GM12878 (cell line): ENCODE measurements around the gene IPCEF1. TPM values are rescaled to one million over a fixed set of nuclear protein-coding genes. Genes with fewer than 3 reads are reported as not detected.

Experiments used
- ATAC-seq: fragments of 200-7000 bp; cut with Tn5 transposase; 3 replicates; pipeline ENCODE4 v1.9.1; 2020; ENCODE audit warnings: mild to moderate bottlenecking, moderate library complexity
- BruUV-seq: library from RNA; stranded (reverse); fragments of 400-500 nt; replicated peaks from 2 replicates; lab custom pipeline; 2021; lab: Mats Ljungman, UMichigan
- CTCF ChIA-PET: fragments of 300-600 bp; sonication (Branson Sonifier 250); formaldehyde crosslinking; extraction: SDS; loops from one replicate; lab custom pipeline; 2021; ENCODE audit warnings: inconsistent platforms; lab: Yijun Ruan, JAX
- POLR2A ChIA-PET: fragments of 350-600 bp; formaldehyde crosslinking; extraction: SDS; loops from one replicate; lab custom pipeline; 2021; ENCODE audit warnings: inconsistent platforms; lab: Charles Lee
- RAD21 ChIA-PET: fragments of 300-600 bp; sonication (Branson Sonifier 250); formaldehyde crosslinking; loops from one replicate; lab custom pipeline; 2023; ENCODE audit warnings: antibody characterized with exemption; ENCODE audit not compliant: unreplicated experiment; lab: Charles Lee
- SMC1A ChIA-PET: fragments of 300-600 bp; sonication (Branson Sonifier 250); formaldehyde crosslinking; loops from one replicate; lab custom pipeline; 2023; ENCODE audit not compliant: unreplicated experiment, uncharacterized antibody; lab: Charles Lee
- DNase-seq: peaks from one replicate; pipeline ENCODE4 v3.0.0-alpha.2; 2011; ENCODE audit warnings: low read depth, low spot score
- FAIRE-seq: peaks from 3 replicates; lab custom pipeline; 2011; peaks lifted over from hg19 to GRCh38; lab: Jason Lieb, UNC
- H2AFZ ChIP-seq: 2 replicates; pipeline ENCODE4 v1.6.0; 2011; ENCODE audit warnings: low read depth, low read length, control low read depth; ENCODE audit not compliant: control insufficient read depth
- H3K27ac ChIP-seq: 2 replicates; pipeline ENCODE4 v1.5.1; 2011; ENCODE audit warnings: control low read depth; ENCODE audit not compliant: control insufficient read depth, insufficient read depth
- H3K27me3 ChIP-seq, 2 experiments: replicated peaks in 1 of 2; 2 replicates each; pipeline versions ENCODE4 v1.6.0 to v1.6.1; 2011; ENCODE audit warnings: low read length in 1 of 2; ENCODE audit not compliant: control insufficient read depth in 2 of 2, insufficient read depth in 2 of 2
- H3K36me3 ChIP-seq, 2 experiments: 2 replicates each; pipeline ENCODE4 v1.5.1; 2011; ENCODE audit warnings: low read length in 1 of 2; ENCODE audit not compliant: control insufficient read depth in 2 of 2, insufficient read depth in 2 of 2
- H3K4me1 ChIP-seq: 2 replicates; pipeline ENCODE4 v1.6.1; 2011; ENCODE audit warnings: mild to moderate bottlenecking, low read length, moderate library complexity, mixed read lengths; ENCODE audit not compliant: control insufficient read depth, insufficient read depth
- H3K4me2 ChIP-seq: 2 replicates; pipeline ENCODE4 v1.6.0; 2011; ENCODE audit warnings: control low read depth; ENCODE audit not compliant: control insufficient read depth, insufficient read depth
- H3K4me3 ChIP-seq: fragments of 200-600 bp; sonication (generic); 2 replicates; pipeline ENCODE4 v1.5.1; 2016
- H3K79me2 ChIP-seq: 2 replicates; pipeline ENCODE4 v1.6.0; 2011; ENCODE audit warnings: low read length; ENCODE audit not compliant: control insufficient read depth, insufficient read depth
- H3K9ac ChIP-seq: 2 replicates; pipeline ENCODE4 v1.8.0; 2011; ENCODE audit warnings: low read length, control low read depth, mixed read lengths; ENCODE audit not compliant: control insufficient read depth, insufficient read depth
- H3K9me3 ChIP-seq: replicated peaks from 3 replicates; pipeline ENCODE4 v1.5.1; 2011; ENCODE audit warnings: mild to moderate bottlenecking, low read length; ENCODE audit not compliant: control insufficient read depth, insufficient read depth
- H4K20me1 ChIP-seq: 2 replicates; pipeline ENCODE4 v1.6.0; 2011; ENCODE audit not compliant: control insufficient read depth, insufficient read depth
- BCLAF1 ChIP-seq: fragments of 450-650 bp; IDR thresholded peaks from 2 replicates; pipeline ENCODE4 v1.6.1; 2017; ENCODE audit warnings: antibody characterized with exemption, mild to moderate bottlenecking, moderate library complexity
- CREB1 ChIP-seq: IDR thresholded peaks from 2 replicates; pipeline ENCODE4 v1.6.1; 2012; ENCODE audit warnings: low read depth, mild to moderate bottlenecking, inconsistent platforms
- EED ChIP-seq: sonication (generic); IDR thresholded peaks from 2 replicates; pipeline ENCODE4 v1.6.1; 2016; ENCODE audit warnings: antibody characterized with exemption, low read depth
- GABPA ChIP-seq: IDR thresholded peaks from 2 replicates; pipeline ENCODE4 v1.6.1; 2014; ENCODE audit warnings: antibody characterized with exemption, low read depth, mild to moderate bottlenecking, inconsistent platforms
- HSF1 ChIP-seq: fragments of 150-350 bp; IDR thresholded peaks from 2 replicates; pipeline ENCODE4 v1.6.1; 2014; ENCODE audit warnings: mild to moderate bottlenecking, low read depth, low read length
- MTA2 ChIP-seq: fragments of 450-650 bp; IDR thresholded peaks from 2 replicates; pipeline ENCODE4 v1.6.1; 2016; ENCODE audit warnings: low read depth, mild to moderate bottlenecking, moderate library complexity
- MXI1 ChIP-seq: fragments of 150-350 bp; IDR thresholded peaks from 2 replicates; pipeline ENCODE4 v1.6.1; 2011; ENCODE audit warnings: low read depth, mild to moderate bottlenecking, inconsistent platforms, low read length, improper control_type of control experiment
- NBN ChIP-seq: fragments of 450-650 bp; IDR thresholded peaks from 2 replicates; pipeline ENCODE4 v1.6.1; 2016
- NR2C1 ChIP-seq: fragments of 450-650 bp; IDR thresholded peaks from 2 replicates; pipeline ENCODE4 v1.6.1; 2017; ENCODE audit warnings: antibody characterized with exemption, mild to moderate bottlenecking, moderate library complexity
- PKNOX1 ChIP-seq: fragments of 450-650 bp; IDR thresholded peaks from 2 replicates; pipeline ENCODE4 v1.6.1; 2016; ENCODE audit warnings: mild to moderate bottlenecking
- SMAD1 ChIP-seq: fragments of 450-650 bp; IDR thresholded peaks from 2 replicates; pipeline ENCODE4 v1.6.1; 2018; ENCODE audit warnings: mild to moderate bottlenecking, low read depth; ENCODE audit not compliant: partially characterized antibody
- TCF7 ChIP-seq: IDR thresholded peaks from 2 replicates; pipeline ENCODE4 v1.6.1; 2014; ENCODE audit warnings: antibody characterized with exemption, borderline replicate concordance
- USF1 ChIP-seq: IDR thresholded peaks from 2 replicates; pipeline ENCODE4 v1.6.1; 2011; ENCODE audit warnings: borderline replicate concordance, low read depth, mild to moderate bottlenecking, moderate library complexity, mixed read lengths, low read length; ENCODE audit not compliant: insufficient read depth; ENCODE audit errors: extremely low read length
- ZBTB33 ChIP-seq: fragments of 450-650 bp; IDR thresholded peaks from 2 replicates; pipeline ENCODE4 v1.6.1; 2017; ENCODE audit warnings: mild to moderate bottlenecking
- WGBS: methylation state at CpG from one replicate; pipeline ENCODE4 v1.1.6; 2016; ENCODE audit warnings: low lambda C conversion rate; ENCODE audit not compliant: insufficient replicate concordance, insufficient coverage; ENCODE audit errors: missing lambda C conversion rate; 5-methylcytosine and 5-hydroxymethylcytosine counted together
- in situ Hi-C: fragments of 300-500 bp; cut with MboI; formaldehyde crosslinking; loops from 9 replicates; pipeline ENCODE4 v1.14.3; 2018; ENCODE audit warnings: mixed read lengths
- intact Hi-C: fragments of 100-400 bp; cut with micrococcal nuclease; formaldehyde crosslinking; loops from one replicate; pipeline ENCODE4 v1.14.2; 2022; ENCODE audit not compliant: unreplicated experiment
- polyA plus RNA-seq, 11 experiments: library from polyadenylated mRNA; depleted of rRNA in 4 of 11; unstranded in 6 of 11; stranded (reverse) in 5 of 11; fragments of >200 nt; fragmentation: Nextera tagmentation in 4 of 11; fragmentation: Illumina TruSeq in 1 of 11; extraction: Ambion mirVana in 4 of 11; extraction: Trizol in 1 of 11; gene quantifications; 1 replicate in 1 of 11; 2 replicates in 10 of 11; pipeline versions ENCODE4 v1.2.1 to v1.2.3, GENCODE V29; 2011 to 2016; ENCODE audit warnings: inconsistent platforms in 2 of 11, missing spikeins in 2 of 11, low read depth in 1 of 11
- total RNA-seq, 4 experiments: library from RNA; depleted of rRNA in 3 of 4; stranded (reverse); fragments of >200 nt in 3 of 4; fragmentation: Illumina TruSeq in 1 of 4; extraction: Trizol in 1 of 4; gene quantifications; 2 replicates each; pipeline versions ENCODE4 v1.2.1 to v1.2.3, GENCODE V29; 2013 to 2021

Gene IPCEF1
- total and polyA plus RNA-seq, 10 of the 15 experiments (the other 5 are each of a cell fraction or from before 2014, with no cell fraction given): 1.3 to 137 (median 4.2) TPM

- TF ChIP-seq GABPA (no peak), NR2C1 (no peak), CREB1 (no peak)
- TF ChIP-seq, all 136 proteins: peak for 0
Measured at GRCh38 chr6:154138793-154139192, 217.8 kb downstream of the IPCEF1 start (continued).

DNA sequence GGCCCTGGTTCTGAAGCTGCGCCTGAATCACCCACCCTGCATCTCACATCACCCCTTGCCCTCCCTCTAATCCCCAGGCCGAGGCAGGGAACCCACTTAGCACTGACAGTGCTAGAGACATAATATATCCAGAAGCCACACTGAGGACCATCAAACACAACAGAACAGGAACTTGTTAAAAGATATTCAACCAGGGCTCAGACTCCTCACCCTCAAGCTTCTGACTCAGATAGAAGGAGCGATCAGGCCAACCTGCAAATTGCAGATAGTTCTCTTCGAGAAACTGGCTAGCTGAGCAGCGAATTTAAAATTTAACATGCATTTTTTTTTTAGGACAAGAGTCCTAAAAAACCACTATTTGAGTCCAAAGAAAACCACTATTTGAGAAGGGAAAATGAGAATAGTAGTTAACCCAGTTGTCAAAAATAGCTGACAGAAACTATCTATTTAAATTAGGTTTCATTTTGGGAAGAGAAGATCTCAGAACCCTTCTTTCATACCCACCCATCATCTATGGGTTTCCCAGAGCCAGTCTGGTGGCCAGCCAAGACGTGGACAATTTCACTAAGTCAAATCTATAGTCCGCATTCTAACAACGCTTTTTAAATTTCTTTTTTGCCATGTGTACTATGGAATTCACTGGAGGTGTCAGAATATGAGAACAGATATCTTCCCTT, 222.0 kb downstream of the IPCEF1 start:
- Histone ChIP-seq H3K27me3 (no peaks in the 10 kb centered on the region; a peak in 2 of 4 replicates), H3K27ac (no peak overlapping the region), H3K9ac (no peak overlapping the region), H3K79me2 (no peaks in the 10 kb centered on the region), H3K36me3 (no peaks in the 10 kb centered on the region), H4K20me1 (no peaks in the 10 kb centered on the region), H3K4me1 (no peaks in the 10 kb centered on the region), H3K4me2 (no peak overlapping the region), H3K9me3 (no peaks in the 10 kb centered on the region), H2AFZ (no peak overlapping the region), H3K4me3 (no peak overlapping the region)
- intact Hi-C loops (no loop called here), in situ Hi-C loops (no loop called here)
- WGBS: 52% methylated on average over 8 of the region's 8 CpGs
- ChIA-PET POLR2A (no interaction called here), RAD21 (no interaction called here), SMC1A (interaction anchor here (1.0 kb wide), 1 partner anchor 143 kb away, joined by 3 read pairs; no protein-coding TSS in a partner anchor), CTCF (interaction anchor here (0.6 to 1.1 kb wide), 2 partner anchors 319 to 369 kb away, joined by 3 read pairs; no protein-coding TSS in a partner anchor)
- DNase-seq: no peak
- no TSS peak for BruUV-seq
- no peak for FAIRE-seq
- ATAC-seq: no peak
- TF ChIP-seq USF1 (no peak), MTA2 (no peak), HSF1 (no peak), PKNOX1 (no peak), BCLAF1 (no peak), ZBTB33 (no peak), TCF7 (no peak), EED (no peak), SMAD1 (no peak), MXI1 (no peak), NBN (no peak)
